ENCODE results near the gene GOLGA6D.

DNA sequence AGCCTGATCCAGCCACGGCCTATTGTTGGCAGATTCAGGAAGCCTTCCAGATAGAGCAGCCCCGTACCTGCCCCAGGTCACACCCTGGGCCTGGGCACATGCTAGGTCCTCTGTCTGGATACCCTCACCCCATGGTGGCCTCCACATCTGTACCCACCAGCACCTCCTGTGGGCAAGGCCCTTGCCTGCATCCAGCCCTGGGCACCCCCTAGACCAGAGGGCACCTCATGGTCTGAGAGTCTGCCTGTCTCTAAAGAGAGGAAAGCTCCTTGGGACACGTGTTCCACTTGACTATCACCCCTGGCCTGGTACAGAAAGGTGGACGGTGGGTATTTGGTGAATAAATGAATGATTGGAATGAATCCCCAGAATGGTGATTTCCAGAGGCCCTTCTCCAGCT is 44.4 kb downstream of the GOLGA6D start:
- TF ChIP-seq, protein P1, sequence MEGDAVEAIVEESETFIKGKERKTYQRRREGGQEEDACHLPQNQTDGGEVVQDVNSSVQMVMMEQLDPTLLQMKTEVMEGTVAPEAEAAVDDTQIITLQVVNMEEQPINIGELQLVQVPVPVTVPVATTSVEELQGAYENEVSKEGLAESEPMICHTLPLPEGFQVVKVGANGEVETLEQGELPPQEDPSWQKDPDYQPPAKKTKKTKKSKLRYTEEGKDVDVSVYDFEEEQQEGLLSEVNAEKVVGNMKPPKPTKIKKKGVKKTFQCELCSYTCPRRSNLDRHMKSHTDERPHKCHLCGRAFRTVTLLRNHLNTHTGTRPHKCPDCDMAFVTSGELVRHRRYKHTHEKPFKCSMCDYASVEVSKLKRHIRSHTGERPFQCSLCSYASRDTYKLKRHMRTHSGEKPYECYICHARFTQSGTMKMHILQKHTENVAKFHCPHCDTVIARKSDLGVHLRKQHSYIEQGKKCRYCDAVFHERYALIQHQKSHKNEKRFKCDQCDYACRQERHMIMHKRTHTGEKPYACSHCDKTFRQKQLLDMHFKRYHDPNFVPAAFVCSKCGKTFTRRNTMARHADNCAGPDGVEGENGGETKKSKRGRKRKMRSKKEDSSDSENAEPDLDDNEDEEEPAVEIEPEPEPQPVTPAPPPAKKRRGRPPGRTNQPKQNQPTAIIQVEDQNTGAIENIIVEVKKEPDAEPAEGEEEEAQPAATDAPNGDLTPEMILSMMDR (conservative IDR thresholded peaks at IDR 0.05; ENCODE audit: low read depth, low read length): no peak
- no peak for TF ChIP-seq MAFK (IDR thresholded peaks at IDR 0.05; ENCODE audit: low read depth, low read length)
- TF ChIP-seq BHLHE40 (IDR thresholded peaks at IDR 0.05; ENCODE audit: low read depth, low read length): no peak
- no peak for TF ChIP-seq CEBPB (IDR thresholded peaks at IDR 0.05; ENCODE audit: low read depth, low read length)
- TF ChIP-seq POLR2A (IDR thresholded peaks at IDR 0.05; ENCODE audit: low read depth, low read length): no peak
- TF ChIP-seq SMC3 (IDR thresholded peaks at IDR 0.05; ENCODE audit: low read depth, low read length): no peak
